Stimulated activated CD4-positive, alpha-beta T cell treated with anti-CD3 and anti-CD28 coated beads, TNF-alpha, amount 100 ng/mL, for 4 hours (primary cell): Measurements from ENCODE around the gene NOS1AP.
"Not testable (repeated sequence)": the region's sequence is repeated elsewhere in the genome, so short reads cannot be mapped to it uniquely, and the experiment has no call there.

ENCODE experiments used
- DNase-seq, 3 experiments: peaks; one replicate each; pipeline ENCODE4 v3.0.0-alpha.2; 2020; ENCODE audit warnings: low read depth in 3 of 3

NOS1AP gene

DNA sequence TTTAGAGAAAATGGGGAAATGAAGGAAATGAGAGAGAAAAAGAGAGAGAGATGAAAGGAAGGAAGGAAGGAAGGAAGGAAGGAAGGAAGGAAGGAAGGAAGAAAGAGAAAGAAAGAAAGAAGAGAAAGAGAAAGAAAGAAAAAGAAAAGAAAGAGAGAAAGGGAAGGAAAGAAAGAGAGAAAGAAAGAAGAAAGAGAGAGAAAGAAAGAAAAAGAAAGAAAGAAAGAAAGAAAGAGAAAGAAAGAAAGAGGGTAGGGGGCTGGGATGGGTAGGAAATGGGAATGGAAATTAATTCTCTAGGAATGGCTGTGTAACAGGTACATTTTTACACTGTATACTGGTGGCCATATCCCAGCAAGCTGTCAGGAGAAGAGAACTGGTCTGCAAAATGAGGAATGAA lies 346.7 kb downstream of the NOS1AP start:
- no peak for DNase-seq

- DNase-seq: no peak
These were observed 347.4 kb downstream of the NOS1AP start for GRCh38 chr1:162416909-162417308.

DNA sequence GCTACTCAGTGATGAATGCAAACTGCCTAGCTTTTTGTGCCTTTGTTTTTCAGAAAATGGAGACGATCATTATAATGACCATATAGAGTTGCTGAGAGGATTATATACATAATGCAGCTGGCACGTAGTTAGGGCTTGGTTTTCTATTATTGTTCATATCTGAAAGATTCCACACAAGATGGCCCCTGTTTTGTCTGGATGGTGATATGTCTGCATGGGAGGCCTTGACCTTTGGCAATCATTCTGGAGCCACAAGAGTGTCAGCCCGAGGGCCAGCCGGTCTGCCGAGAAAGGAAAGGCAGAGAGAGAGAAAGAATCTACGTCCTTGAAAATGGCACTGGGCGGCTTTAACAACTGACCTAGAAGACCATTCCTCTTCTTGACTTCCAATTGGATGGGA lies 348.2 kb downstream of the NOS1AP start:
- no peak for DNase-seq

- DNase-seq: not testable (repeated sequence)
These were observed 349.1 kb downstream of the NOS1AP start for GRCh38 chr1:162418584-162418983.

DNA sequence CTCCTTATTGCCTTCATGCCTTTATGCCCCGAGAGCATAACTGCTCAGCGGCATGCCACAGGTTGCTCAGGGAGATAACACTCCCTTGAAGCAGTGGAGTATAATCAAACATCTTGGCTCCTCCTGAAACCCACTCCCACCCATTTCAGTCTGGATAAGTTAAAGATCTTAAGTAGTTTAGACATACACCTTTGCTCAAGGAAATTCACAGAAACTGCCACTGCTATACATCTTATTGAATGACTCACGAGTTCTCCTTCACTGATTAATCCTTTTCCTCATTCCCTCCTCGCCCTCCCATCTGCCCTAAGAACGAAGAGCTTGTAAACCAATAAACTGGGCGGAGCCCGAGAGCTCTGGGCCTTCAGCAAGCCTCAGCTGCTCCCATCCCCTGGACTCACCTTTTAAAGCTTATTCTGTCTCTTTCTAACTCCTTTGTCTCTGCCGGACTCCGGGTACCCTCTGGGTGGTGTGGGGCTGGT lies 350.0 kb downstream of the NOS1AP start:
- DNase-seq: not testable (repeated sequence)
